ENCODE measurements around the gene CCDC30.
A peak's percentile ranks its signal among the peaks of the same experiment; 100 is the strongest.
"Not testable (repeated sequence)": the region's sequence is repeated elsewhere in the genome, so short reads cannot be mapped to it uniquely, and the experiment has no call there.

The CCDC30 gene

DNA sequence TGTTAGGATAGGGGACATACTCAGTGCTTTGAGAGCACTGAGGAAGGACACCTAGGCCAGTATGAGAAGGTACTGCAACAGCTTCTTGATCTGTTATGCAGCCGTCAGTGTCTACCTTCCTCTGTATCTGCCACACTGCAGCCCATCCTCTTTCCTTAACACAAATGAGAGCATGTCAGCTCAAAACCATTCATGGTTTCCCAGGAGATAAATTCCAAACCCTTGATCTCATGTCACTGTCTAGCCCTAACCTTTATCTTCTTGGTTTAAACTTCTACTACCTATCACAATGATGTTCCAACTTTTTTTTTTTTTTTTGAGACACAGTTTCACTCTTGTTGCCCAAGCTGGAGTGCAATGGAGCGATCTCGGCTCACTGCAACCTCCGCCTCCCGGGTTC lies 8.7 kb upstream of the CCDC30 start:
- no peak for DNase-seq

DNA sequence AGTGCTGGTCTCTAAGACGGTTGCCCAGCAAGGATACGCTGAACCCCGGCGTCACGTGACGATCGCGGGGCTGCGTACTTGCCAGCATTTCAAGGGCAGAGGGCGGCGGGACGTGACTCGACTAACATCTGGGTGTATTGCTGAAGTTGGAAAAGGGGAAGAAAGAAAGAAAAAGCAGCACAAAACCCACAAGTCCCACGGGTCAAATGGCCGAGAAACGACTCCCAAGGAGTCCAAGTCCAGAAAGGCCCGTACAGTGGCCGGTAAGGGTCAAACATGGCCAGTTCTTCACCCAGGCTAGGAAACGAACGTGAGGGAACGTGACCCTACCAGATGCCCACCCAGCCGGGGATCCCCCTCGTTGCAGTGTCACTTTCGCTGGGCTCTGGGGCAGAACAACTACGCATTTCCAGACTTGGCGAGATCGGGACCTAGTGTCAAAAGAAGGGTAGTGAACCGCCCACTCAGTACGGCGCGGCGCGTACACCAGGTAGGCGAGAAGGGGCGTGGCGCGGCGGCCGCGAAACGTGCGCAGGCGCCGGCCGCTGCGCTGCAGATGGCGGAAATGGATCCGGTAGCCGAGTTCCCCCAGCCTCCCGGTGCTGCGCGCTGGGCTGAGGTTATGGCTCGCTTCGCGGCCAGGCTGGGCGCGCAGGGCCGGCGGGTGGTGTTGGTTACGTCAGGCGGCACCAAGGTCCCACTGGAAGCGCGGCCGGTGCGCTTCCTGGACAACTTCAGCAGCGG lies 6.9 kb upstream of the CCDC30 start, which contains the start of the genes PPCS and ZMYND12:
TSS of gene PPCS (plus strand) at position 534 of the 744 bp plus-strand sequence. CDS start at position 557, 23 bp downstream.
TSS of gene ZMYND12 (minus strand) at position 13 of the 744 bp plus-strand sequence. CDS start 25 bp downstream, outside the sequence.
- DNase-seq: peak; percentile 93

DNA sequence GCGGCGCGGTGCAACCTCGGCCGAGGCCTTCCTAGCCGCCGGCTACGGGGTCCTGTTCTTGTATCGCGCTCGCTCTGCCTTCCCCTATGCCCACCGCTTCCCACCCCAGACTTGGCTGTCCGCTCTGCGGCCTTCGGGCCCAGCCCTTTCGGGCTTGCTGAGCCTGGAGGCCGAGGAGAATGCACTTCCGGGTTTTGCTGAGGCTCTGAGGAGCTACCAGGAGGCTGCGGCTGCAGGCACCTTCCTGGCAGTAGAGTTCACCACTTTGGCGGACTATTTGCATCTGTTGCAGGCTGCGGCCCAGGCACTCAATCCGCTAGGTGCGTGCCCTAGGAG lies 6.4 kb upstream of the CCDC30 start:
- peak; percentile 52 for DNase-seq

DNA sequence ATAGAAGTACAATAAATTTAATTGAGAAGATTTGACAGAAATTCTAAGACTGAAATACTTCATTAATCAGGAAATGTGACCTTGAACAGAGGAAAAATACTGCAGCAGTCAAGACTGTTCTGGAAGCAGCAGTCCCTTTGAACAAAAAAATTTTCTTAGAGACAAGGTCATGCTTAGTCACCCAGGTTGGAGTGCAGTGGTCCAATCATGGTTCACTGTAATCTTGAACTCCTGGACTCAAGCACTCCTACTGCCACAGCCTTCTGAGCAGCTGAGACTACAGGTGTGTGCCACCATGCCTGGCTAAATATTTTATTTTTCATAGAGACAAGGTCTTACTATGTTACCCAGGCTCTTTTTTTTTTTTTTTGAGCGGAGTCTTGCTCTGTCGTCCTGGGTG lies 1.9 kb upstream of the CCDC30 start:
- DNase-seq: no peak

DNA sequence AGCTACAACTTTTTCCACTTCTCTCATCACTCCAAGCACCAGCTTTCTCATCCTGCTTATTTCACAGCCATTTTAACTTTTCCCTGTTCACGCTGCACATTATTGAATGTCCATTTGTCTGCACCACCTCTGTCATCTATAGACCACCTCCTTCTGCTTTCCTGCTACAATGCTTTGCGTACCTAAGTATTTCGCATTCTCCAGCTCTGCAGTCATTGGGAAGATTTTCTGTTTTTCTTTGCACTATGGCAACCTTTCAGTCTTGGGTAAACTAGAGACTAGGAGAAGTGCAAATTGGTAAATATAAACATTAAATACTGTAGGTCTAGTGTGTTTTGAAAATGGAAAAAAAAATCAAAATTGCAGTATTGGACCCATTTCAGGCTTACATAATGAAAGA lies 835 bp downstream of the CCDC30 start:
- no peak for DNase-seq

DNA sequence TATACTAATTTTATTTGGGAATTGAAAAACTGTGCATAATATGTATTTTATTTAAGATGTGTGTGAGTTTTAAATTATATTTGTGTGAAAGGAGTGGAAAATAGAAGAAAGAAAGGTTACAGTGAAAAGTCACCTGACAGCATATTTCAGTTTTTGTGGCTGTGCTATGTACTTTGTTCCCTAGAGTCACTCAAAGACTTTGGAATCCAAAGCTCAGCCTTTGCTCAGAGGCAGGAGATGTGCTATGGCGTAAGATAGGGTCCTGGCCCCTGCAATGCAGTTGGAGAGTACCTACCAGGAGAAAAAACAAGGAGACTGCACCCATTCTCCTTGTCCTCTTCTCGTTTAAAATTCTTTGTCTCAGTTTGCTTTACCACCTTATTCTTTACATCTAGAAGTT lies 2.9 kb downstream of the CCDC30 start:
- DNase-seq: no peak

DNA sequence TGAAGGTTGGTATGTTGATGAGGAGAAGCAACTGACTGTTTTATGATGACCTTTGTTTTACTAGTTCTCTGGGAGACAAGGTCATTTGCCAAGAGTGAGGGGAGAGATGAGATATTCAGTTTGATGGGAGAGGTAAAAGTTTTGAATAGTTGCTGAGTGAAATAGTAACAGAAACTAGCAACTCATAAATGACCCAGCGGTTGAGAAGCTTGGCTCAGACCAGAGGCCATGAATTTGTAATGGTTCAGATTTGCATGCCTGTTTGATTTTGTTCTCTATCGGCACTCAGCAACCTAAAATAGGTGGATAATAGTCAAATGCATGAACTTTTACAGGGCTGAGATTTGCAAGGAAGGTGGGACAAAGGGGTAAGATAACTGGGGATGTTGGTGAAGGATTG lies 6.6 kb downstream of the CCDC30 start:
- DNase-seq: no peak

DNA sequence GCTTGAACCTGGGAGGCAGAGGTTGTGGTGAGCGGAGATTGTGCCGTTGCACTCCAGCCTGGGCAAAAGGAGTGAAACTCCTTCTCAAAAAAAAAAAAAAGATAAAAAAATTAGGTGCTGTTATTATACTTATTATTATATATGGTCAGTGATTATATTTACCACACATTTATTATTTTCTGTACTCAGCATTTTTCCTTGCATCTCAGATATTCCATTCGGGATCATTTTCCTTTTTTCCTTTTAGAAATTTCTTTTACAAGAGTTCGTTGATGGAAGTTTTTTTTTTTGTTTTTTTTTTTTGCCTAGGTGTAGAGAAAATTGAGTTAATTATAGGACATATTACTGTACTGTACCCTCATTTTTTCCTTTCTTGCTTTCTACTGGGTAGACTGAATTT lies 13.5 kb downstream of the CCDC30 start:
- no peak for DNase-seq

DNA sequence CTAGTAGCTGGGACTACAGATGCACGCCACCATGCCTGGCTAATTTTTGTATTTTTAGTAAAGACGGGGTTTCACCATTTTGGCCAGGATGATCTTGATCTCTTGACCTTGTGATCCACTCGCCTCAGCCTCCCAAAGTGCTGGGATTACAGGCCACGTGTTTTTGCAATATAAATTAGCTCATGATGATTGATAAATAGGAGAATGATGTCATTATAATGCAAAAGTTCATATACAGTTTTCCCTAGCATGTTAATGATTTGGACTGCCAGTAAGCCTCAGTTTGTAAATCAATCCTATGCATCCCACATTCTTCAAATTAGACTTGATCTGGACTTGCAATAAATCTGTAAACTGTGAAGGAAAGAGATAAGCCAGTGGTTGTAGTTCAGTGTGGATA lies 14.3 kb downstream of the CCDC30 start:
- not testable (repeated sequence) for DNase-seq

DNA sequence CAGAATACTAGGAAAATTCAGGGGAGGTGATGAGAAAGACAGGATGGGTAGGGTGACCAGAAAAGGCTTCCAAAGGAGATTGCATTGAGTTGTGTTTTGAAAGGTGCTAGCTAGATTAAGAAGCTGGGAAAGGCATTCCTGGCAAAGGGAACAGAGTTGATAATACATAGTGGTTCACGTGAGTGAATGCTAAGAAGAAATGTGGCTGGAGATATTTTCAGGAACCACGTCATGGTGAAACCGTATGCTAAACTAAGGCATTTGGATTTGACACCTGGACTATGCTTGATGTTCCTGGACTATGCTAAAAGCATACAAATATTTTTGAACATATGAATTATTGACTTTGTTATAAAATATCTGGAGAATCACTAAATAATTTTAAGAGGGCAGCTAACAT lies 14.7 kb downstream of the CCDC30 start:
- DNase-seq: no peak

DNA sequence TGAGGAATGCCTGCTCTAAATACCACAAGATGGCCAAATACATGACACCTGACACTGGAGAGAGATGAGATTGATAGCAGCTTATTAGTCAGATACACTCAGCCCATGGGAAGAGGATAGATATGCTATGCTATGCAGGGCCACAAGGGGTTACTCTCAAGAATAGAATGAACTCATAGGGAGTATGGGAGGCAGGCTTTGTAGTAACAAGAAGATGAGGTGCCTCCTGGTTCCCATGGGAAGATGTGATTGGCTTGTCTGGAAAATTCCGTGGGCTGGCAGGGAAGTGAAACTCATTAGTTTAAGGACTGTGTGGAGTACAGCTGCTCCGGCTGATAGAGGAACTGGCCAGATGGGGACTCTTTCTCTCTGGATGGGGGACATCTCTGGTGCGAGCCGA lies 16.5 kb downstream of the CCDC30 start:
- no peak for DNase-seq

DNA sequence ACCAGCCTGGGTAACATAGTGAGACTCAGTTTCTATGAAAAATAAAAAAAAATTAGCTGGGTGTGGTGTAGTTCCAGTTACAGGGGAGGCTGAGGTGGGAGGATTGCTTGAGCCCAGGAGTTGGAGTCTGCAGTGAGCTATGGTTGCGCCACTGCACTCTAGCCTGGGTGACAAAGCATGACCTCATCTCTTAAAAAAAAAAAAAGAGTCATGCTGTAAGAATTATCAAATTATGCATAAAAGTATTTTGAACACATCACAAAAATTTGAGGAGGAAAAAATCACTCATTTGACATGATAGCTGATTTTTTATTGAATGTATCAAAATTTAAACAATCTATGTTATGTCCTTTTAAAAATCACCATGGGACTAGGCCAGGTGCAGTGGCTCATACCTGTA lies 17.8 kb downstream of the CCDC30 start:
- no peak for DNase-seq

DNA sequence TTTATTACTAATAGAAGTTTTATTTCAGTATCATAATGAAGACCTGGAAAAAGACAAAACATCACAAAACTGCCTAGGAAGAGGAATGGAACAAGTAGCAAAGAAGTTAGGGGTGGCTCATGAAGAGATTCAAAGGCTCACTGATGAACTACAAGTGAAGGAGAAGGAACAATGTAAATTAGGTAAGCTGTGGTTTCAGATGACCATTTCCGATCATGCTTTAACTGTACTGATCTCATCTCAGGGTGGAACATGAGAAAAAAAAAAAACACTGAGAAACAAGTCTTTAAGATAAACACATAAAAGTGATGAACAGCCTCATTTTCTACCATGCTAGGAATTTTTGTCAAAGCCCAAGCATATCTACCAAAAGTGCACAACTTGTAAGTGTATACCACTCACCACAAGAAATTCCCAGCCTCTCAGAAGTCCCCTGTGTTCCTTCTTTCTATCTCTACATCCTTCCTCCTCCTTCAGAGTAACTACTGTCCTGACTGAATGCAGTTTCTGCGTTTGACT lies 19.6 kb downstream of the CCDC30 start:
- no peak for DNase-seq

DNA sequence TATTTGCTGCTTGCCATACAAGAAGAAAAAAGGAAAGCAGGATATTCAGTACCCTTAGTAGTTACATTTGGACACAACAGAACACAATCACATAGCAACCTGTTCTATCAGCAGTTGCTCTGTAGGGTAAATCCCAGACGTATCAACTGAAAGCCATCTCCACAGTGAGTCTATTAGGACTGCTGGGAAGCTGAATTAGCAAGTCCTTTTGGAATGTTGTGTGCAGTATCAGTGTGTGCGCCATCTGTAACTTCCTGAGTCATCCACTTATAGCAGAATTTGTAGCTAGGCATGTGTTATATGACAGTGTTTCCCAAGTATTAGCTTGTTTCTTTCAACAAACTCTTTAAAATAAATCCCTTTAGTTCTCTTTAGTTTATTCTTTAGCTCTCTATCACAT lies 21.3 kb downstream of the CCDC30 start:
- no peak for DNase-seq

DNA sequence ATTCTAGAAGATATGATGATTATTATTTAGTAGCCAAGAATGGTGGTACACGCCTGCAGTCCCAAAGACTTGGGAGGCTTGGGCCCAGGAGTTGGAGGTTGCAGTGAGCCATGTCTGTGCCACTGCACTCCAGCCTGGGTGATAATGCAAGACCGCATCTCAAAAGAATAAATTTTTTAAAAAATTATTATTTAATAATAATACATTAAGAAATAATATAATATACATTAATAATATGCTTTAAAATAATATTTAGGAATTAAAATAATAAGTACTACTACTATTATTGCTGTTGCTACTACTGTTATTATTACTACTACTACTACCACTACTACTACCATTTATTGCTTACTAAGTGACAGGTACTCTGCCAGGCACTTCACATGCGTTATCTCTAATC lies 27.2 kb downstream of the CCDC30 start:
- DNase-seq: no peak

DNA sequence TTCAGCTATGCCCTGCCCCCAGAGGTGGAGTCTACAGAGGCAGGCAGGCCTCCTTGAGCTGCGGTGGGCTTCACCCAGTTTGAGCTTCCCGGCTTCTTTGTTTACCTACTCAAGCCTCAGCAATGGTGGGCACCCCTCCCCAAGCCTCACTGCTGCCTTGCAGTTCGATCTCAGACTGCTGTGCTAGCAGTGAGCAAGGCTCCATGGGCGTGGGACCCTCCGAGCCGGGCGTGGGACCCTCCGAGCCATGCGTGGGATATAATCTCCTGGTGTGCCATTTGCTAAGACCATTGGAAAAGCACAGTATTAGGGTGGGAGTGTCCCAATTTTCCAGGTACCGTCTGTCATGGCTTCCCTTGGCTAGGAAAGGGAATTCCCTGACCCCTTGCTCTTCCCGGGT lies 38.9 kb downstream of the CCDC30 start:
- not testable (repeated sequence) for DNase-seq

DNA sequence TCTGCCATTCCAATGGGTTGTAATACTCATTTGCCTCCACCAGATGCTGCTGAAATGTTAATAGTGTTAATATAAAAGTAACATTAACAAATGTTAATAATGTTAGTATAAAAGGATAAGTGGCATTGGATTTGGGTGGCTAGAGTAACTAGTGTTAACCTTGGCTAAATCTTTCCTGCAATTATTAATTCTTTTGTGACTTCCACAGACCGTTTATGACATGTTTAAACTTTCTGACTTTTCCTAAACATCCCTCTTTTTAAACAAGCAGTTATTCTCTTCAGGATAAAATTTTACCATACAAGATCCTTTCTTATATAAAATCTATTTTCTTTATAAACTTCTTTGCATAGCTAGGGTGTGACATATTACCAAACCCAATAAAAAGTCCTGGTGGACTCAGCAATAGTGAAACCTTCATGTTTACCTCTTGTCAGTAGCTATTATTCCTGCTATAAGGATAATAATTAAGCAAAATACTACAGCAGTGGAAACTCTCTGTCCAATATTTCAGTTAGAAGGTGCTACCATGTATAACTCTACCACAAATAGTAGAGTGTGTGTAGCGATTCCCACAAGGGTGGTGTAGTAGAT lies 41.5 kb downstream of the CCDC30 start:
- no peak for DNase-seq

DNA sequence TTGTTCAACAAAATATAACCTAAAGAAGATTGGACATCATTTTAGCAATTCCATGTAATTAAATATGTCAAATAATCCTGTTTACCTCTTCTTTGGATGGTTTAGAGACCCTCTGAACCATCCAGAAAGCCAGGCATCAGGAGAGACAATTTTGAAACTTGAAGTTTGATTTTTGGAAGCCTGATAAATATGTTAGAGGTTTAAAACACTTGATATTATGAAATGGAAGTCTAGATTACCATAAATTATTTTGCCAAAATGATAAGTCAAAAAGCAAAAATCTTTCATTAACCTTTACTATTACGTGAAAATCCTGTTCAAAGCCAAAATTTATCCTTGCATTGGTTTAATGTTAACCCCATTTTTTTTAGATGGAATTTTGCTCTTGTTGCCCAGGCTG lies 43.5 kb downstream of the CCDC30 start:
- no peak for DNase-seq

DNA sequence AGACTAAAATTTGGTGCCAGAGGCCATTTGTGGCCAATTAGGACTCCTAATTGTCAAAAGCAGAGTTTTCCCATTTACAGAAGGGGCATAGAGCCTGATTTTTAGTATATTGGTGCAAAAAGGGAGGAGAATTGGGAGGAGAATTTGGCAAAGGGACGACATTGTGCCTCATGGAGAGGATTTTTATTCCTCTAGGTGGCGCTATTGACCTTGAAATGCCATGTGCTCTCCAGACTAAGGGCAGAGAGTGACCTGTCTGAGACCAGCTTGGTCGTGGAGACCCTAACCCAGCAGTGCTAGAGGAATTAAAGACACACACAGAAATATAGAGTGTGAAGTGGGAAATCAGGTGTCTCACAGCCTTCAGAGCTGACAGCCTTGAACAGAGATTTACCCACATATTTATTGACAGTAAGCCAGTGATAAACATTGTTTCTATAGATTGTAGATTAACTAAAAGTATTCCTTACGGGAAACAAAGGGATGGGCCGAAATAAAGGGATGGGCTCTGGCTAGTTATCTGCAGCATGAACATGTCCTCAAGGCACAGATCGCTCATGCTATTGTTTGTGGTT lies 48.6 kb downstream of the CCDC30 start:
- not testable (repeated sequence) for DNase-seq

DNA sequence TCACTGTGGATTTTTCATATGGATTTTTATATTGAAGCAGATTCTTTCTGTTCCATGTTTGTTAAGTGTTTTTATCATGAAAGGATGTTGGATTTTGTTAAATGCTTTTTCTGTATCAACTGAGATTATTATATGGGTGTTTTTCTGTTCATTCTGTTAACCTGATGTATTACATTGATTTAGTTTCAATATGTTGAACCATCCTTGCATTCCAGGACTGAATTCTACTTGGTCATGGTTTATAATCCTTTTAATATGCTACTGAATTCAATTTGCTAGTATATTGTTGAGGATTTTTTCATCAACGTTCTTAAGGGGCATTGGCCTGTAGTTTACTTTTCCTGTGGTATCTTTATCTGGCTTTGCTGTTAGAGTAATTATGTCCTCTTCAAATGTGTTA lies 55.8 kb downstream of the CCDC30 start:
- no peak for DNase-seq

DNA sequence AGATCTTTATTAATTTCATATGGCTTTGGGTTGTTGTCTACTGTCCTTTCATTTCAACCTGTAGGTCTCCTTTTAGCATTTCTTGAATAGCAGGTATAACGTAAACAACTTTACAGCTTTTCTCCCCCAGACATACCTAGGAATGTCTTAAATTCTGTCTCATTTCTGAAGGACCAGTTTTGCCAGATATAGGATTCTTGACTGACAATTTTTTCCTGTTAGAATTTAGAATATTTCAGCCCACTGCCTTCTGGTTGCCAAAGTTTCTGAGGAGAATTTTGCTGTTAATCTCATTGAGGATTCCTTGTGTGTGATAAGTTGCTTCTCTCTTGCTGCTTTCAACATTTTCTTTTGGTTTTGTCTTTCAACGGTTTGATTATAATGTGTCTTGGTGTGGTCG lies 60.1 kb downstream of the CCDC30 start:
- DNase-seq: no peak

DNA sequence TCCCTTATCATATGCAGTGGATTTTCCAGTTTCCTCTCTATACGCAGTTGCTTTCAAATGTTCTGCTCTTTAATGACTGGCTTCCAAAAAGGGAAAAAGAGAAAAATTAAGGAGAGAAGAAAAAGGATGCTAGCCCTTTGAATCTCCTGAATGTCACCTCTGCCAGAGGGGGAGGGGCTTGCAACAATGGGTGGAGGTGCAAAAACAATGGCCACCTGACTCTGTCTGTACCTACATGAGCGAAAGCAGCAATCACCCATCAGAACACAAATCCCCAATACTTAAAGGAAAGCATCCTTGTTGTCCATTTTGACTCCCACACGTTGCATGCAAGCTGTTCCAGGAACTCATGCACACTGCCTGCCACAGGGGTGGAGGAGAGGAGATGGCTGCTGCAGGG lies 61.2 kb downstream of the CCDC30 start:
- no peak for DNase-seq

DNA sequence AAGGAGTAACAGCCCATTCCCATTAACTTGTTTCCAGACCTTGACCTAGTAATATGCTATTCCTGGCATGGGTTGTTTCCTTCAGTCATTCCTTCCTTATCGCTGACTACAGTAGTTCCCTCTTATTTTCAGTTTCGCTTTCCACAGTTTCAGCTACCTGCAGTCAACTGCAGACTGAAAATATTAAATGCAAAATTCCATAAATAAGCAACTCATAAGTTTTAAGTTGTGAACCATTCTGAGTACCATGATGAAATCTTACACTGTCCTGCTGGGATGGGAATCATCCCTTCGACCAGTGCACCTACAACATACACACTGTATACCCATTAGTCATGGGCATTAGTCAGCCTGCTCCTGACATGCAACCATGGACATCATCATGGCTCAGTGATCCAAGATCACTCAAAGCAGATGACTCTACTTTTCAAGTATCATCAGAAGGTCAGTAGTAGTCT lies 66.7 kb downstream of the CCDC30 start:
- no peak for DNase-seq

DNA sequence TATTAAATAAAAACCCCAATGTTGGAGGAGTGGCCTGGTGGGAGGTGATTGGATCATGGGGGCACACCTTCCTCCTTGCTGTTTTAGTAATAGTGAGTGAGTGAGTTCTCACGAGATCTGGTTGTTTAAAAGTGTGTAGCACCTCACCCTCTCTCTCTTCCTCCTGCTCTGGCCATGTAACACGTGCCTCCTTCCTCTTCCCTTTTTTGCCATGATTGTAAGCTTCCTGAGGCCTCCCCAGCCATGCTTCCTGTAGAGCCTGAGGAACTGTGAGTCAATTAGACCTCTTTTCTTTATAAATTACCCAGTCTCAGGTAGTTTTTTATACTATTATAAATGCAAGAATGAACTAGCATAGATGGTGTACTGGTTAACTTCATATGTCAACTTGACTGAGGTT lies 68.0 kb downstream of the CCDC30 start:
- DNase-seq: no peak
